Suprapubic skin (tissue), 4 donors: Measurements from ENCODE around the gene MAP3K13. TPM values are rescaled to one million over a fixed set of nuclear protein-coding genes. Genes with fewer than 3 reads are reported as not detected.

Experiments
- DNase-seq, 2 donors: peaks; one replicate each; pipeline ENCODE4 v3.0.0-alpha.2; 2019; ENCODE audit warnings: low spot score in 2 of 2
- H3K27ac ChIP-seq: fragments of 200-600 bp; sonication (generic); one replicate; pipeline ENCODE4 v1.5.1; 2019
- H3K27me3 ChIP-seq: fragments of 200-600 bp; sonication (generic); one replicate; pipeline ENCODE4 v1.5.1; 2019
- H3K36me3 ChIP-seq: fragments of 200-600 bp; sonication (generic); one replicate; pipeline ENCODE4 v1.5.1; 2019
- H3K4me1 ChIP-seq: fragments of 200-600 bp; sonication (generic); one replicate; pipeline ENCODE4 v1.5.1; 2019
- H3K4me3 ChIP-seq: fragments of 200-600 bp; sonication (generic); one replicate; pipeline ENCODE4 v1.5.1; 2019; ENCODE audit warnings: mild to moderate bottlenecking
- H3K9me3 ChIP-seq: fragments of 200-600 bp; sonication (generic); one replicate; pipeline ENCODE4 v1.5.1; 2019
- EP300 ChIP-seq: sonication (generic); formaldehyde crosslinking; IDR thresholded peaks from one replicate; pipeline ENCODE4 v1.6.1; 2017; ENCODE audit warnings: antibody characterized with exemption
- POLR2A ChIP-seq, 2 donors: fragments of 450-650 bp; IDR thresholded peaks; one replicate each; pipeline ENCODE4 v1.6.1; 2017; ENCODE audit warnings: antibody characterized with exemption in 2 of 2, mild to moderate bottlenecking in 2 of 2, moderate library complexity in 2 of 2
- POLR2AphosphoS5 ChIP-seq, 3 donors: sonication (generic); formaldehyde crosslinking; IDR thresholded peaks; one replicate each; pipeline ENCODE4 v1.6.1; 2017; ENCODE audit warnings: antibody characterized with exemption in 3 of 3
- WGBS: methylation state at CpG from one replicate; pipeline ENCODE4 v1.1.5; 2018; 5-methylcytosine and 5-hydroxymethylcytosine counted together
- total RNA-seq, 4 donors: library from RNA; depleted of rRNA; stranded (reverse); fragments of >200 nt; gene quantifications; one replicate each; pipeline ENCODE4 v1.1.0, GENCODE V29; 2016
- TF ChIP-seq, protein P1 (sequence below), 2 donors: fragments of 200-600 bp in 1 of 2; fragments of 450-650 bp in 1 of 2; sonication (generic) in 1 of 2; IDR thresholded peaks; one replicate each; pipeline ENCODE4 v1.5.1; 2016 to 2019; ENCODE audit warnings: antibody characterized with exemption in 2 of 2, mild to moderate bottlenecking in 1 of 2, moderate library complexity in 1 of 2

MAP3K13 gene
- total RNA-seq, 4 donors from 2014 or later: 18.0 to 19.6 (median 18.6) TPM

DNA sequence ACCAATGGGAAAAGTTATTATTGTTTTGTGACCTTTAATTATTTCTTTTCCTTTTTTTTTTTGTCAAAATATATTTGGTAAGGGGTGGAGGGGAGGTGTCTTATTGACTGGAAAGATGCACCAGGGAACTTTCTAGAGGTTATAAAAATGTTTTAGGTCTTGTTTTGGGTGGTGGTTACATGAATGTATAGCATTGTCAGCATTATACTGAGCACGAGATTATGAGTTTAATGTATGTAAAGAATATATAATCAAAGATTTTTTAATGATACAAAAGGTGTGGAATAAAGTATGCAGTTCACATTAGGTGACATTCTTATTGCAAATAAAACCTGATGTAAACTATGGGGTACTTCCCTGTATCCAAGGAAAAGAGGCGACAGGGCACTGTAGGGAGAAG lies 23.0 kb upstream of the MAP3K13 start:
- no peak overlapping the region for H3K27ac ChIP-seq
- H3K4me1 ChIP-seq: peaks cover 4% of the 10 kb centered on the region
- H3K4me3 ChIP-seq: no peak overlapping the region
- H3K36me3 ChIP-seq: no peaks in the 10 kb centered on the region
- H3K27me3 ChIP-seq: no peaks in the 10 kb centered on the region
- no peaks in the 10 kb centered on the region for H3K9me3 ChIP-seq
- 86% methylated on average over 2 of the region's 2 CpGs for WGBS
- TF ChIP-seq EP300 (no peak), POLR2AphosphoS5 (IDR thresholded peaks at IDR 0.05) (no peak), POLR2A (IDR thresholded peaks at IDR 0.05) (no peak)
- TF ChIP-seq, protein P1, sequence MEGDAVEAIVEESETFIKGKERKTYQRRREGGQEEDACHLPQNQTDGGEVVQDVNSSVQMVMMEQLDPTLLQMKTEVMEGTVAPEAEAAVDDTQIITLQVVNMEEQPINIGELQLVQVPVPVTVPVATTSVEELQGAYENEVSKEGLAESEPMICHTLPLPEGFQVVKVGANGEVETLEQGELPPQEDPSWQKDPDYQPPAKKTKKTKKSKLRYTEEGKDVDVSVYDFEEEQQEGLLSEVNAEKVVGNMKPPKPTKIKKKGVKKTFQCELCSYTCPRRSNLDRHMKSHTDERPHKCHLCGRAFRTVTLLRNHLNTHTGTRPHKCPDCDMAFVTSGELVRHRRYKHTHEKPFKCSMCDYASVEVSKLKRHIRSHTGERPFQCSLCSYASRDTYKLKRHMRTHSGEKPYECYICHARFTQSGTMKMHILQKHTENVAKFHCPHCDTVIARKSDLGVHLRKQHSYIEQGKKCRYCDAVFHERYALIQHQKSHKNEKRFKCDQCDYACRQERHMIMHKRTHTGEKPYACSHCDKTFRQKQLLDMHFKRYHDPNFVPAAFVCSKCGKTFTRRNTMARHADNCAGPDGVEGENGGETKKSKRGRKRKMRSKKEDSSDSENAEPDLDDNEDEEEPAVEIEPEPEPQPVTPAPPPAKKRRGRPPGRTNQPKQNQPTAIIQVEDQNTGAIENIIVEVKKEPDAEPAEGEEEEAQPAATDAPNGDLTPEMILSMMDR (IDR thresholded peaks at IDR 0.05): no peak
- no peak for DNase-seq

DNA sequence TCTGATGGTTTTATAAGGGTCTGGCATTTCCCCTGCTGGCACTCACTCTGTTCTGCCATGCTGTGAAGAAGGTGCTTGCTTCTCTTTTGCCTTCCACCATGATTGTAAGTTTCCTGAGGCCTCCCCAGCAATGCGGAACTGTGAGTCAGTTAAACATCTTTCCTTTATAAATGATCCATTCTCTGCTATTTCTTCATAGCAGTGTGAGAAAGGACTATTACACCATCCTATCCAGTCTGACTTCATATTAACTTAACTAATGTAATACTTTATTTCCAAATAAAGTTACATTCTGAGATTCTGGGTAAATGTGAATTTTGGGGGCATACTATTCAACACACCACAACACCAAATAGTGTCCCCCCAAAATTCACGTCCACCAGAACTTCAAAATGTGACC lies 22.2 kb upstream of the MAP3K13 start:
- no peak for DNase-seq
- no peaks in the 10 kb centered on the region for H3K27me3 ChIP-seq
- H3K36me3 ChIP-seq: no peaks in the 10 kb centered on the region
- no peak overlapping the region for H3K27ac ChIP-seq
- peaks cover 4% of the 10 kb centered on the region for H3K4me1 ChIP-seq
- no peaks in the 10 kb centered on the region for H3K9me3 ChIP-seq
- WGBS: 97% methylated on average over 2 of the region's 2 CpGs
- no peak overlapping the region for H3K4me3 ChIP-seq
- TF ChIP-seq EP300: no peak
- no peak for TF ChIP-seq POLR2AphosphoS5 (IDR thresholded peaks at IDR 0.05)
- TF ChIP-seq, protein P1 (IDR thresholded peaks at IDR 0.05): no peak
- no peak for TF ChIP-seq POLR2A (IDR thresholded peaks at IDR 0.05)

DNA sequence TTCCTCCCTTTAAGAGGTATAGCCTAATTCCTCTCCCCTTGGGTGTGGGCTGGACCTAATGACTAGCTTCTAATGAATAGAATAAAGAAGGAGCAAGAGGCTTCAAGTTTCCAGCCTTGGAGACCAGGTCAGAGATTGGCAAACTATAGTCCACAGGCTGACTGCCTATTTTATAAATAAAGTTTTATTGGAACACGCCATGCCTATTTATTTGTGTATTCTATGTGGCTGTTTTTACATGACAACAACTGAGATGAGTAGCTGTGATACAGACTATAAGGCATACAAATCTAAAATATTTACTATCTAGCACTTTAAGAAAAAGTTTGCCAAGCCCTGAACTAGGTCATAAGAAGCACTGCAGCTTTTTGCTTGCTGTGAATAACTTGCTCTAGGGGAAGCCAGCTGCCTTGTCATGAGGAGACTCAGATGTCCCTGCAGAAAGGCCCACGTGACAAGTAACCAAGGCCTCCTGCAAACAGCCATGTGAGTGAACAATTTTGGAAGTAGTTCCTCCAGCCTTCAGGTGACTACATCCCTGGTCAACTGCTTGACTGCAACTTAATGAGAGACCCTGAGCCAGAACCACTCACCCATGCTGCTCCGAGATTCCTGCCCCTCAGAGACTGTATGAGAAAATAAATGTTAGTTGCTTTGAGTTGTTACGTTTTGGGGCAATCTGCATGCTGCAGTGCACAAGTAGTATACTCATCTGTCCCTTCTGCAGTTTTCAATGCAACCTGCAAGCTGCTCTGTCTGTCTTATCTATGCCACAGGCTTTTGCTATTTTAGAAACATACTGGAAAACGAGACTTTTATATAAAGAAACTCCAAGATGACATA lies 21.1 kb upstream of the MAP3K13 start:
- no peaks in the 10 kb centered on the region for H3K9me3 ChIP-seq
- no peak overlapping the region for H3K27ac ChIP-seq
- WGBS: 52% methylated on average over 5 of the region's 5 CpGs
- peaks cover 4% of the 10 kb centered on the region for H3K4me1 ChIP-seq
- DNase-seq: no peak
- H3K36me3 ChIP-seq: no peaks in the 10 kb centered on the region
- TF ChIP-seq POLR2A (IDR thresholded peaks at IDR 0.05): no peak
- TF ChIP-seq, protein P1 (IDR thresholded peaks at IDR 0.05): no peak
- TF ChIP-seq EP300: no peak
- no peak for TF ChIP-seq POLR2AphosphoS5 (IDR thresholded peaks at IDR 0.05)
- H3K27me3 ChIP-seq: no peaks in the 10 kb centered on the region
- H3K4me3 ChIP-seq: no peak overlapping the region

DNA sequence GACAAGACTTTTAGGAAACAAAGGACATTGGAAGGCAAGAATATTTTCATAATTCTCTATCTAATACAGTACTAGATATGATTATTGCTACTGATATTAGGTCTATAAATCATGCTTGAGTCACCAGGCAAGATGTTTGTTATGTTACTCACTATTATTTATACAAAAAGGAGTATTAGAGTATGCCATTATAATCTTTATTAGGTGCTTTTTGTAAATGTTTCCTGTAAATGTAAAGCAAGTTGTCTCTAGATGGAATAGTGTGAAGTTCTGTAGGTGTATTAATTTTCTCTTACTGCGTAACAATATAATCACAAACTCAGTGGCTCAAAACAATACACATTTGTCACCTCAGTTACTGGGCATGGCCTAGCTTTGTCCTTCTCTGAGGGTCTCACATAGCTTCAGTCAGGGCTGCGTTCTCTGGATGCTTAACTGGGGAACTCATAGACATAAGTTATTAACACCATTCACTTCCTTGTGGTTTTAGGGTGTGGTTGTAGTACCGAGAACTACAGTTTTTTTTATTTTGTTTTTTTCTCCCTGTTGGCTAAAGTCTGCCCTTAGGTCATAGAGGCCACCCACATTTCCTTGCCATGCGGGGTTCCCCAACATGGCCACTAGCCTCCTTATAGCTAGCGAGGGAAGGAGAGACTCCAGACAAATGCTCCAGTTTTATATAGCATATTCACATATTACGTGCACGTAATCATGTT lies 20.3 kb upstream of the MAP3K13 start:
- Histone ChIP-seq H3K36me3 (no peaks in the 10 kb centered on the region), H3K4me3 (no peak overlapping the region), H3K27ac (no peak overlapping the region), H3K27me3 (no peaks in the 10 kb centered on the region), H3K9me3 (no peaks in the 10 kb centered on the region), H3K4me1 (peaks cover 4% of the 10 kb centered on the region)
- WGBS: 70% methylated on average over 7 of the region's 7 CpGs
- TF ChIP-seq POLR2A (IDR thresholded peaks at IDR 0.05) (no peak), POLR2AphosphoS5 (IDR thresholded peaks at IDR 0.05) (no peak), EP300 (no peak)
- TF ChIP-seq, protein P1 (IDR thresholded peaks at IDR 0.05): no peak
- no peak for DNase-seq

DNA sequence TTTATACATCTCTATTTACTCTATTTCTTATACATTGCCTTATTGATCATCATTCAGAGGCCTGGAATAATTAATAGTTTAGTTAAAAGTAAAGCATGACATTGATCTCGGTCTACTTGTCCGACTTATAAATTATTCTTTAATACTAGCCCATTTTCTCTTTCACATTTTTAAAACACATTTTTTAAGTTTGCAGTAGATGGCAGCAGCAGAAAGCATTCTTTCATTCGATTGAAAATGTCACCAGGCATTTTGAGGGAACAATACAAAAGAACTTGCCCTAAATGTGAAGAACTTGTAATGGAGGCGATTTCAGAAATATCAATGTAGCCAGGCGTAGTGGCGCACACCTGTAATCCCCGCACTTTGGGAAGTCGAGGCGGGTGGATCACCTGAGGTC lies 15.5 kb upstream of the MAP3K13 start:
- 94% methylated on average over 9 of the region's 9 CpGs for WGBS
- Histone ChIP-seq H3K9me3 (no peaks in the 10 kb centered on the region), H3K36me3 (no peaks in the 10 kb centered on the region), H3K27ac (no peak overlapping the region), H3K27me3 (no peaks in the 10 kb centered on the region), H3K4me3 (no peak overlapping the region), H3K4me1 (peaks cover 4% of the 10 kb centered on the region)
- no peak for DNase-seq
- TF ChIP-seq, protein P1 (IDR thresholded peaks at IDR 0.05): no peak
- TF ChIP-seq POLR2AphosphoS5 (IDR thresholded peaks at IDR 0.05) (no peak), POLR2A (IDR thresholded peaks at IDR 0.05) (no peak), EP300 (no peak)
